Activated CD4-positive, alpha-beta memory T cell treated with anti-CD3 and anti-CD28 coated beads, Interleukin-2, amount 10 ng/mL, durations not matched to agents 7 days and 5 days (primary cell): ENCODE data around the gene CCDC148. TPM values are rescaled to one million over a fixed set of nuclear protein-coding genes. Genes with fewer than 3 reads are reported as not detected.

Experiments
- CTCF ChIA-PET: fragments of 350-600 bp; sonication (Branson Sonifier 250); formaldehyde crosslinking; loops from one replicate; lab custom pipeline; 2021; ENCODE audit warnings: antibody characterized with exemption, inconsistent platforms; lab: Charles Lee
- POLR2A ChIA-PET: fragments of 350-600 bp; sonication (Branson Sonifier 250); formaldehyde crosslinking; loops from one replicate; lab custom pipeline; 2021; ENCODE audit warnings: antibody characterized with exemption; lab: Charles Lee
- DNase-seq: peaks from one replicate; pipeline ENCODE4 v3.0.0-alpha.2; 2020
- H3K27ac Mint-ChIP-seq: one replicate; pipeline ENCODE4 v1.8.0; 2021; ENCODE audit warnings: mild to moderate bottlenecking, mixed read lengths
- H3K27me3 Mint-ChIP-seq: one replicate; pipeline ENCODE4 v1.8.0; 2021; ENCODE audit warnings: mixed read lengths
- H3K36me3 Mint-ChIP-seq: one replicate; pipeline ENCODE4 v1.8.0; 2021; ENCODE audit warnings: low read depth, mixed read lengths
- H3K4me1 Mint-ChIP-seq: one replicate; pipeline ENCODE4 v1.8.0; 2021; ENCODE audit warnings: mixed read lengths
- H3K4me3 Mint-ChIP-seq: one replicate; pipeline ENCODE4 v1.8.0; 2021; ENCODE audit warnings: mild to moderate bottlenecking, mixed read lengths
- H3K9me3 Mint-ChIP-seq: one replicate; pipeline ENCODE4 v1.8.0; 2021; ENCODE audit warnings: mixed read lengths
- total RNA-seq, 2 experiments: library from RNA; stranded (reverse); gene quantifications; one replicate each; pipeline ENCODE4 v1.2.3, GENCODE V29; 2021

The CCDC148 gene
- total RNA-seq, 2 experiments from 2014 or later = not detected

- no peaks in the 10 kb centered on the region for H3K36me3 Mint-ChIP-seq
- ChIA-PET POLR2A (no interaction called here), CTCF (no interaction called here)
- no peaks in the 10 kb centered on the region for H3K9me3 Mint-ChIP-seq
- H3K4me3 Mint-ChIP-seq = no peak overlapping the region
- peaks cover 7% of the 10 kb centered on the region for H3K27me3 Mint-ChIP-seq
- no peak overlapping the region for H3K27ac Mint-ChIP-seq
- no peak for DNase-seq
- no peaks in the 10 kb centered on the region for H3K4me1 Mint-ChIP-seq
Observed at GRCh38 chr2:158131919-158132566, 324.5 kb downstream of the CCDC148 start.

GRCh38 chr2:158131483-158131912, 325.1 kb downstream of the CCDC148 start:
- POLR2A ChIA-PET = no interaction called here
- no peaks in the 10 kb centered on the region for H3K36me3 Mint-ChIP-seq
- CTCF ChIA-PET = no interaction called here
- no peak overlapping the region for H3K4me3 Mint-ChIP-seq
- peaks cover 7% of the 10 kb centered on the region for H3K27me3 Mint-ChIP-seq
- no peaks in the 10 kb centered on the region for H3K9me3 Mint-ChIP-seq
- no peaks in the 10 kb centered on the region for H3K4me1 Mint-ChIP-seq
- no peak overlapping the region for H3K27ac Mint-ChIP-seq
- DNase-seq = no peak

- Mint-ChIP-seq H3K27ac (no peak overlapping the region), H3K36me3 (no peaks in the 10 kb centered on the region), H3K4me3 (no peak overlapping the region), H3K9me3 (no peaks in the 10 kb centered on the region), H3K27me3 (peaks cover 7% of the 10 kb centered on the region), H3K4me1 (no peaks in the 10 kb centered on the region)
- ChIA-PET POLR2A (no interaction called here), CTCF (no interaction called here)
- DNase-seq = no peak
Observed at GRCh38 chr2:158130832-158131473, 325.6 kb downstream of the CCDC148 start.

- H3K27me3 Mint-ChIP-seq = peaks cover 7% of the 10 kb centered on the region
- H3K36me3 Mint-ChIP-seq = no peaks in the 10 kb centered on the region
- H3K4me3 Mint-ChIP-seq = no peak overlapping the region
- no peaks in the 10 kb centered on the region for H3K4me1 Mint-ChIP-seq
- DNase-seq = no peak
- no peak overlapping the region for H3K27ac Mint-ChIP-seq
- no peaks in the 10 kb centered on the region for H3K9me3 Mint-ChIP-seq
- CTCF ChIA-PET = no interaction called here
- POLR2A ChIA-PET = no interaction called here
Observed at GRCh38 chr2:158129037-158129436, 327.5 kb downstream of the CCDC148 start.

- Mint-ChIP-seq H3K4me3 (no peak overlapping the region), H3K4me1 (no peaks in the 10 kb centered on the region), H3K27me3 (peaks cover 7% of the 10 kb centered on the region), H3K27ac (no peak overlapping the region), H3K9me3 (no peaks in the 10 kb centered on the region), H3K36me3 (no peaks in the 10 kb centered on the region)
- DNase-seq = no peak
- ChIA-PET CTCF (no interaction called here), POLR2A (no interaction called here)
Observed at GRCh38 chr2:158128168-158128973, 328.2 kb downstream of the CCDC148 start.

GRCh38 chr2:158127380-158127804, 329.2 kb downstream of the CCDC148 start:
- DNase-seq = no peak
- ChIA-PET POLR2A (no interaction called here), CTCF (no interaction called here)
- no peaks in the 10 kb centered on the region for H3K4me1 Mint-ChIP-seq
- no peaks in the 10 kb centered on the region for H3K9me3 Mint-ChIP-seq
- no peaks in the 10 kb centered on the region for H3K36me3 Mint-ChIP-seq
- H3K27me3 Mint-ChIP-seq = peaks cover 7% of the 10 kb centered on the region
- H3K27ac Mint-ChIP-seq = no peak overlapping the region
- H3K4me3 Mint-ChIP-seq = no peak overlapping the region

GRCh38 chr2:158125756-158126498, 330.6 kb downstream of the CCDC148 start:
- no peak for DNase-seq
- CTCF ChIA-PET = no interaction called here
- Mint-ChIP-seq H3K4me1 (no peaks in the 10 kb centered on the region), H3K27ac (no peak overlapping the region), H3K27me3 (peaks cover 7% of the 10 kb centered on the region), H3K9me3 (no peaks in the 10 kb centered on the region), H3K36me3 (no peaks in the 10 kb centered on the region), H3K4me3 (no peak overlapping the region)
- POLR2A ChIA-PET = no interaction called here

GRCh38 chr2:158124896-158125295, 331.7 kb downstream of the CCDC148 start:
- Mint-ChIP-seq H3K27me3 (peaks cover 10% of the 10 kb centered on the region), H3K4me1 (no peaks in the 10 kb centered on the region), H3K36me3 (no peaks in the 10 kb centered on the region), H3K4me3 (no peak overlapping the region), H3K9me3 (no peaks in the 10 kb centered on the region), H3K27ac (no peak overlapping the region)
- DNase-seq = no peak
- POLR2A ChIA-PET = no interaction called here
- CTCF ChIA-PET = no interaction called here

Other genes starting within 250 kb of the CCDC148 start
- 10 to 100 TPM; 33.8 to 34.1 TPM for gene PKP4, start 199 bp upstream of the CCDC148 start, total RNA-seq